ENCODE measurements around the gene C19orf25.

The C19orf25 gene

DNA sequence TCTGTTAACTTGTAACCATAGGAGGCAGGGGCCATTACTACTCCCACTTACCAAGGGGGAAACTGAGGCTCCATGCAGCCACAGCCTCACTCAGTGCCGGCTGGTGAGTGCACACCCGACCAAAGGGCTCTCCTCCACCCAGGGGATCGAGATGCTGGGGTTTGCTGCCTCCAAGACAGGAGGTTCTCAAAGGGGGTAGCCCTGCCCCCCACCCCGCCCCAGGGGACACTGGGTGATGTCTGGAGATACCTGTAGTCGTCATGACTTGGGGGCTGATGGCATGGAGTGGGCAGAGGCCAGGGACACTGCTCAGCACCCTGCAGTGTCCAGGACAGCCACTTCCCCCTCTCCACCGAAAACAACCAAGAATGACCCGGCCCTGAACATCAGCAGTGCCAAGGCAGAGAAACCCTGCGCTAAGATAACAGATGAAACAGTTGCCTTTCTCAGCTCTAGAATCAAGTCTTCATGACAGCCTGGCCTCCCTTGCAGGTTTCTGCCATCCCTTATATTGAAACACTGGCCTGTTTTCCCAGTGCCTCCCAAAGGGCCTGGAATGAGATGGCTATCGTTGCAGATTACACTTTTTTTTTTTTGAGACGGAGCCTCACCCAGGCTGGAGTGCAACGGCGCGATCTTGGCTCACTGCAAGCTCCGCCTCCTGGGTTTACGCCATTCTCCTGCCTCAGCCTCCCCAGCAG is 15.2 kb upstream of the C19orf25 start:
- no peak for DNase-seq (ENCODE audit: low read depth)
- TF ChIP-seq, protein P1, sequence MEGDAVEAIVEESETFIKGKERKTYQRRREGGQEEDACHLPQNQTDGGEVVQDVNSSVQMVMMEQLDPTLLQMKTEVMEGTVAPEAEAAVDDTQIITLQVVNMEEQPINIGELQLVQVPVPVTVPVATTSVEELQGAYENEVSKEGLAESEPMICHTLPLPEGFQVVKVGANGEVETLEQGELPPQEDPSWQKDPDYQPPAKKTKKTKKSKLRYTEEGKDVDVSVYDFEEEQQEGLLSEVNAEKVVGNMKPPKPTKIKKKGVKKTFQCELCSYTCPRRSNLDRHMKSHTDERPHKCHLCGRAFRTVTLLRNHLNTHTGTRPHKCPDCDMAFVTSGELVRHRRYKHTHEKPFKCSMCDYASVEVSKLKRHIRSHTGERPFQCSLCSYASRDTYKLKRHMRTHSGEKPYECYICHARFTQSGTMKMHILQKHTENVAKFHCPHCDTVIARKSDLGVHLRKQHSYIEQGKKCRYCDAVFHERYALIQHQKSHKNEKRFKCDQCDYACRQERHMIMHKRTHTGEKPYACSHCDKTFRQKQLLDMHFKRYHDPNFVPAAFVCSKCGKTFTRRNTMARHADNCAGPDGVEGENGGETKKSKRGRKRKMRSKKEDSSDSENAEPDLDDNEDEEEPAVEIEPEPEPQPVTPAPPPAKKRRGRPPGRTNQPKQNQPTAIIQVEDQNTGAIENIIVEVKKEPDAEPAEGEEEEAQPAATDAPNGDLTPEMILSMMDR (IDR thresholded peaks at IDR 0.05; ENCODE audit: control insufficient read depth, extremely low read depth, insufficient read depth) = no peak
- H3K4me3 ChIP-seq (ENCODE audit: low read depth, low read length) = no peak overlapping the region

DNA sequence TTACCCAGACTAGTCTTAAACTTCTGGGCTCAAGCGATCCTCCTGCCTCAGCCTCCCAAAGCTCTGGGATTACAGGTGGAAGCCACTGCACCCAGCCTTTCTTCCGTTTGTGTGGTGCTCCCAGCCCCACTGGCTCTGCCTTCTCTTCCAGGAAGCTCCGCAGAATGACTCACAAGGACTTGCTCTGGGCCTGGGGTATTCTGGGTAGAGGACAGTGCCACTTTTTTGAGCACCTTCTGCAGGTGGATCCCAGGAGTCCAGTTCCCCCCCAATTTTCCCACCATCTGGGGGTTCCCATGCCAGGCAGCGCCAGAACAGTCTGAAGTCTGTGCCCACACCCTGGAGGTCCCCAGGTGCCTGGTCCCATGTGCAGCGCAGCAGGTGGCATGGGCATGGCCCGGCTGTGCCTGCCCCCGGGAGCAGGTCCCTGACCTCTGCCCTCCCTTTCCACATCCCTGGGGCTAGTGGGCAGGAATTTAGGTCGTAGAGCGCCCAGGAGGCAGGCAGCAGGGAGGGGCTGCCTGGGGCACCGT is 13.5 kb upstream of the C19orf25 start:
- TF ChIP-seq, protein P1 (IDR thresholded peaks at IDR 0.05; ENCODE audit: control insufficient read depth, extremely low read depth, insufficient read depth) = no peak
- no peak for DNase-seq (ENCODE audit: low read depth)
- H3K4me3 ChIP-seq (ENCODE audit: low read depth, low read length) = no peak overlapping the region

DNA sequence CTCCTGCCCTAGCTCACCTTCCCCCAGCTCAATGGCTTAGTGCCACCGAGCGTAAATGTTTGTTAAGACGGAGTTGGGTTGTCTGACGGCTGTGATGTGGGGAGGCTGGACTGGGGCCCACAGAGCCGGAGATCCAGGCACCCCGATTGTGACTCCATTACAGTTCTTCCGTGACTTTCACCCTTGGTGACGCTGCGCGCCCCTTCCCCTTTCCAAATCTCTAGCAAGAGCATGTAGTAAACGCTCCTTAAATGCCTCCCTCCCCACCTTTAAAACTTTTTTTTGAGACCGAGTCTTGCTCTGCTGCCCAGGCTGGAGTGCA is 12.8 kb upstream of the C19orf25 start:
- TF ChIP-seq, protein P1 (IDR thresholded peaks at IDR 0.05; ENCODE audit: control insufficient read depth, extremely low read depth, insufficient read depth) = no peak
- DNase-seq (ENCODE audit: low read depth) = no peak
- peak overlapping the region; percentile 68 for H3K4me3 ChIP-seq (ENCODE audit: low read depth, low read length)

DNA sequence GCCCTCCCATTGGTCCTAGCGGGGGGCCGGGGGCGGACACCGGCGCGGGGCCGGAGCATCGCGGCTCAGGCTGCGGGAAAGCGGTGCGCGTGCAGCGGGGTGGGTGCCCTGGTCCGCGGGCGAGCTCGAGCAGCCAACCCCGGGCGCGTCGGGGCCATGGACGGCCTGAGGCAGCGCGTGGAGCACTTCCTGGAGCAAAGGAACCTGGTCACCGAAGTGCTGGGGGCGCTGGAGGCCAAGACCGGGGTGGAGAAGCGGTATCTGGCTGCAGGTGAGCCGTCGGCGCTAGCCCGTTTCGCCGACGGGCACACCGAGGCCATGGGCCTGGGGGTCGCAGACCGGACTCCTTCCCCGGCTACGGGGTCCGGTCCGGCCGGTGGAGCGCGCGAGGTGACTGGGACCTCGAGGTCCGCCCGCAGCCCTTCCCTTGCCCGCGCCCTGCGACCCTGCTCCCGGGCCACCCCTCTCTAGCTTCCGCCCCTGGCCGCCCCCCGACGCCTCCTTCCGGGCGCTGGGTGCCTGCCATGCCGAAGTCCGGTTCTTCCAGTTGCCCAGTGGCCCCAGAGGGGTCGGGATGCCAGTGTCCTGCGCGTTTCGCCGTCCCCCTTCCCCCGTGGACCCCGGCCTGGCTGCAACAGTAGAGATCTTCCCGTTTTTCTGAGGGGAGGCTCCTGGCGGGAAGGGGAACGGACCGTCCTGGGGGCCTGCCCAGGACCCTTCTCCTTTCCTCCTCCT is 12.3 kb upstream of the C19orf25 start, which contains the start of gene REEP6:
REEP6 (plus strand) TSS at position 68 of the 735 bp plus-strand sequence; CDS start at position 157, 89 bp downstream.
- peak within 1 kb of the TSS; percentile 69 for H3K4me3 ChIP-seq (ENCODE audit: low read depth, low read length)
- TF ChIP-seq, protein P1 (IDR thresholded peaks at IDR 0.05; ENCODE audit: control insufficient read depth, extremely low read depth, insufficient read depth) = no peak
- DNase-seq (ENCODE audit: low read depth) = no peak

DNA sequence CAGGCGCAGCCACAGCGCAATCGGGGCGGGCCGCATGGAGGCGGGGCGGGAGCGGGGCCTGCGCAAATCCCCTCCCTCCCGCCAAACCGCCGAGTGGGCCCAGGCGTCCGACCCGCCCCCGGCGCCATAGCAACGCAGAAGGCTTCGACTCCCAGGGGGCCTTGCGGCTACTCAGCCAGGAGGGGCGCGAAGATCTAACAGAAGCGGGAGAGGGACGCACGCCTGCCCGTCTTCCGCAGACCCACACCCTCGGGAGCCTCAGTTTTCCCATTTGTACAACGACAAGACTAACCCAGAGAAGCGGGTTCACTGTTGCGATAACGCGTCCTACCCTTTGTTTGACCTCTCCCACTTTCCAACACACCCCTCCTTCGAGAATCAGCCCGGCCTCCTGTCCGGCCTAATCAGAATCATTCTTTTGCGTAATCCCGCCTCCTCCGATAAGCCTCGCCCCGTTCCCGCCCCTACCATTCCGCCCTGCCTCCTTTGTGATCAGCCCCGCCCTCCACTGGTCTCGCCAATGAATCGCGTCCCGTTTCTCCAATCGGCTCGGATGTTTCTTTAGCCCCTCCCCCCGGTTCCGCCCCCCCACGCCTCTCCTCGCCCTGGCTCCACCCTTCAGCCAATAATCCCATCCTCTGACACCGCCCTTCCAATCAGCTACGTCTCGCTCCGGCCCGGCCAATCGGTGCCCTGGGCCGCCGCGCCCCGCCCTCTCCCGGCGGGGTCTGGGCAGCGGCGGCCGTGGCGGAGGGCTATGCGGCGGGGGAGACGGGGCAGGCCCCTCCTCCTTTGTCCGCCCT is 11.5 kb upstream of the C19orf25 start, which contains the start of gene PCSK4:
PCSK4 (minus strand) TSS at position 40 of the 803 bp plus-strand sequence; CDS start at position 36, 4 bp downstream.
- peak; percentile 95 for DNase-seq (ENCODE audit: low read depth)
- TF ChIP-seq, protein P1 (IDR thresholded peaks at IDR 0.05; ENCODE audit: control insufficient read depth, extremely low read depth, insufficient read depth) = no peak
- peak within 1 kb of the TSS; percentile 69 for H3K4me3 ChIP-seq (ENCODE audit: low read depth, low read length)

DNA sequence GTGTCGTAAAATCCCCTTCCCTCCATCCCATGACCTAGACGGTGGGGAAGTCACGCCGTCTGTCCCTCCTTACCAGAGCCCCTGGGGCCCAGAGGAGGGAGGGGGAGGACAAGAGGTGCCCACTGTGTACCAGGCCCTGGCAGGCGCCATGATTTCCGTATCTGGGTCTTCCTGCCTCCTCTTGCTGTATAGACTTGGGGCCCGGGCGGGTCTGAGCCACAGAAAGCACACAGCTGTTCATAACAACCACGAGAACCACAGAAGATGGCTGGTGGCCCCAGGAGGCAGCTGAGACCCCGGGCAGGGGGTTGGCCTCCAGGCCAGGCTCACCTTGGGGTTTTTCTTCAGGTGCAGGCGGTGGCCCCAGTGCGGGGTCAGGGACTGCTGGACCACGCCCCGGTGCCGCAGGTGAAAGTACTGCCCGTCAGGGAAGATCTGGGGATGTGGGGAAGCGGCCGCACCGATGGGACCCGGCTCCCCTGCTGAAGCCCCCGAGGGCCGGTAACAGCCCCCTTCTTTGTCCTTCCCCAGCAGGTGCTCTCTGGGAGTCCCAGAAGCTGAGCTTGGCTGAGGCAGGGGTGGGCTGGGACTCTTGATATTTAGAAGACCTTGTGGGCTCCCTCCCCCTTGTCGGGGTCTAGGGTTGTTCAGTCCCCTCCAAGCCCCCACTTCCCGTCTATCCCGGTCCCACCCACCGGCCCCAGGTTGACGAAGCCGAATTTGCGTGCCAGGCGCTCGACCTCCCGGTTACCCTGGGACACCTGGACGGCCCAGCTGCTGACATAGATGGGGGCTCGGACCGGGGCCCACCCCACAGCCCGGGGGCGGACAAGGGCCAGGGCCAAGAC is 10.7 kb upstream of the C19orf25 start:
- TF ChIP-seq, protein P1 (IDR thresholded peaks at IDR 0.05; ENCODE audit: control insufficient read depth, extremely low read depth, insufficient read depth) = no peak
- no peak for DNase-seq (ENCODE audit: low read depth)

More for the DNA sequence above, 10.7 kb upstream of the C19orf25 start:
- peak overlapping the region; percentile 69 for H3K4me3 ChIP-seq (ENCODE audit: low read depth, low read length)

Measured in LNCaP clone FGC (cell line).